Measurements from ENCODE around the gene DGKH. TPM values are rescaled to one million over a fixed set of nuclear protein-coding genes. Genes with fewer than 3 reads are reported as not detected.

DGKH gene
- total and polyA plus RNA-seq, 10 of the 15 experiments (the other 5 are each of a cell fraction or from before 2014, with no cell fraction given): 1.3 to 15.2 (median 7.3) TPM

DNA sequence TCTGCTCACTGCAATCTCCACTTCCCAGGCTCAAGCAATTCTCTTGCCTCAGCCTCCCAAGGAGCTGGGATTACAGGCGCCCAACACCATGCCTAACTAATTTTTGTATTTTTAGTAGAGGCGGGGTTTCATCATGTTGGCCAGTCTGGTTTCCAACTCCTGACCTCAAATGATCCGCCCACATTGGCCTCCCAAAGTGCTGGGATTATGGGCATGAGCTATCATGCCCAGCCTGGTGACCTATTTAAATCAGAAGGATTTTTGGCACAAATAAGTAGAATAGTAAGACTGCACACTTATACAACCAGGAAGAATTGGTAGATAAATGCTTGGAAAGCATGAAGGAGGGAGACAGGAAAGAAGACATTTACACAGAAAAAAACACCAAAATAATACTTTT, 170.1 kb downstream of the DGKH start:
- in situ Hi-C loops (cut with MboI) (no loop called here), intact Hi-C loops (cut with micrococcal nuclease; ENCODE audit: unreplicated experiment) (loop anchor here (5.0 kb wide), 1 partner anchor 551 kb away; no protein-coding TSS in a partner anchor)
- Histone ChIP-seq H3K9me3 (replicated peaks; ENCODE audit: control insufficient read depth, insufficient read depth, low read length) (no peaks in the 10 kb centered on the region), H2AFZ (ENCODE audit: control insufficient read depth, low read depth, low read length) (no peak overlapping the region), H3K4me2 (ENCODE audit: control insufficient read depth, insufficient read depth) (no peak overlapping the region), H3K27ac (ENCODE audit: control insufficient read depth, insufficient read depth) (no peak overlapping the region), H3K79me2 (ENCODE audit: control insufficient read depth, insufficient read depth, low read length) (no peaks in the 10 kb centered on the region), H3K4me3 (no peak overlapping the region), H3K36me3 (ENCODE audit: control insufficient read depth in 2 of 2, insufficient read depth in 2 of 2, low read length in 1 of 2) (peaks cover 0 to 16% of the 10 kb centered on the region in 2 experiments; a peak in 2 of 4 replicates), H3K9ac (ENCODE audit: control insufficient read depth, insufficient read depth, low read length) (no peak overlapping the region), H3K4me1 (ENCODE audit: control insufficient read depth, insufficient read depth, low read length) (no peaks in the 10 kb centered on the region), H3K27me3 (replicated peaks in 1 of 2; ENCODE audit: control insufficient read depth in 2 of 2, insufficient read depth in 2 of 2, low read length in 1 of 2) (no peaks in the 10 kb centered on the region), H4K20me1 (ENCODE audit: control insufficient read depth, insufficient read depth) (no peaks in the 10 kb centered on the region)
- TF ChIP-seq, protein P1, sequence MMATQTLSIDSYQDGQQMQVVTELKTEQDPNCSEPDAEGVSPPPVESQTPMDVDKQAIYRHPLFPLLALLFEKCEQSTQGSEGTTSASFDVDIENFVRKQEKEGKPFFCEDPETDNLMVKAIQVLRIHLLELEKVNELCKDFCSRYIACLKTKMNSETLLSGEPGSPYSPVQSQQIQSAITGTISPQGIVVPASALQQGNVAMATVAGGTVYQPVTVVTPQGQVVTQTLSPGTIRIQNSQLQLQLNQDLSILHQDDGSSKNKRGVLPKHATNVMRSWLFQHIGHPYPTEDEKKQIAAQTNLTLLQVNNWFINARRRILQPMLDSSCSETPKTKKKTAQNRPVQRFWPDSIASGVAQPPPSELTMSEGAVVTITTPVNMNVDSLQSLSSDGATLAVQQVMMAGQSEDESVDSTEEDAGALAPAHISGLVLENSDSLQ (IDR thresholded peaks at IDR 0.05): no peak
- TF ChIP-seq MEF2B (IDR thresholded peaks at IDR 0.05; ENCODE audit: partially characterized antibody, poor library complexity, severe bottlenecking) (no peak), CEBPB (IDR thresholded peaks at IDR 0.05; ENCODE audit: borderline replicate concordance in 1 of 2, low read depth in 2 of 2, low read length in 2 of 2) (no peak), PRDM15 (CRISPR knock-in tag; IDR thresholded peaks at IDR 0.05) (no peak), POLR2A (IDR thresholded peaks at IDR 0.05; ENCODE audit: low read depth, low read length) (no peak), PAX5 (IDR thresholded peaks at IDR 0.05; ENCODE audit: borderline replicate concordance, low read depth, low read length) (no peak), MTA2 (IDR thresholded peaks at IDR 0.05; ENCODE audit: low read depth) (no peak), RB1 (IDR thresholded peaks at IDR 0.05; ENCODE audit: borderline replicate concordance) (no peak), POU2F2 (IDR thresholded peaks at IDR 0.05; ENCODE audit: borderline replicate concordance, low read depth, low read length) (no peak), BCL11A (IDR thresholded peaks at IDR 0.05; ENCODE audit: low read depth, low read length) (no peak)
- TF ChIP-seq, protein P2, sequence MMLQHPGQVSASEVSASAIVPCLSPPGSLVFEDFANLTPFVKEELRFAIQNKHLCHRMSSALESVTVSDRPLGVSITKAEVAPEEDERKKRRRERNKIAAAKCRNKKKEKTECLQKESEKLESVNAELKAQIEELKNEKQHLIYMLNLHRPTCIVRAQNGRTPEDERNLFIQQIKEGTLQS (IDR thresholded peaks at IDR 0.05; ENCODE audit: borderline replicate concordance, extremely low read depth, low read depth, low read length): no peak
- POLR2A ChIA-PET: no interaction called here
- RAD21 ChIA-PET (ENCODE audit: unreplicated experiment): interaction anchor here (0.7 kb wide), 1 partner anchor 118 kb away, joined by 3 read pairs; no protein-coding TSS in a partner anchor
- DNase-seq (ENCODE audit: low read depth, low spot score) (no peak), FAIRE-seq (no peak), ATAC-seq (no peak)
- BruUV-seq (replicated peaks): no TSS peak
- WGBS (ENCODE audit: insufficient coverage, insufficient replicate concordance, low lambda C conversion rate, missing lambda C conversion rate): 93% methylated on average over 3 of the region's 3 CpGs
- SMC1A ChIA-PET (ENCODE audit: uncharacterized antibody, unreplicated experiment): no interaction called here
- CTCF ChIA-PET: interaction anchor here (0.6 to 3.7 kb wide), 5 partner anchors 11 to 550 kb away, joined by 3 to 21 read pairs (median 6); no protein-coding TSS in a partner anchor
